ENCODE data around the gene CDK1. TPM values are rescaled to one million over a fixed set of nuclear protein-coding genes. Genes with fewer than 3 reads are reported as not detected.
A peak's percentile ranks its signal among the peaks of the same experiment; 100 is the strongest.
"Not testable (repeated sequence)": the region's sequence is repeated elsewhere in the genome, so short reads cannot be mapped to it uniquely, and the experiment has no call there.

Gene CDK1
- total RNA-seq, 2 donors from 2014 or later, result 5.9 to 12.9 TPM

DNA sequence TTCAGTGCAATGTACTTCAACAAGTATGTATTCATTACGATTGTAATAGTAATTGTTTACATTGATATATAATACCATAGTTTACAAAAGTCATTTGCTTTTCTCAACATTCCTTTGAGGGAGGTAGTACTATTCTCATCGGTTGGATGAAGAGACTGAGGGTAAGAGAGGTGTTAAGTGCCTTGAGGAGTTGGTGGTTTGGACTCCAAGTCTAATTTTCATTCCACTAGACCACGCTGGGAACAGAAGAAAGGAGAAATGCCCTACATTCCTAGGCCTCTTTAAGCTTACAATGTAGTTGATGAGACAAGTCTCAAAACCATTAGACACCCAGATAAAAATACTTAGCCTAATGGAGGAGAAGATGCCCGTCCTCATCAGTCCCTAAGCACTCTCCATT lies 28.6 kb downstream of the CDK1 start:
- DNase-seq, result no peak

GRCh38 chr10:60807499-60807898 lies 29.2 kb downstream of the CDK1 start:
- no peak for ATAC-seq
- intact Hi-C loops (cut with DNase I, micrococcal nuclease), result no loop called here
- no peak for DNase-seq

More for the DNA sequence above, 28.6 kb downstream of the CDK1 start:
- intact Hi-C loops (cut with DNase I, micrococcal nuclease), result no loop called here
- ATAC-seq, result no peak

DNA sequence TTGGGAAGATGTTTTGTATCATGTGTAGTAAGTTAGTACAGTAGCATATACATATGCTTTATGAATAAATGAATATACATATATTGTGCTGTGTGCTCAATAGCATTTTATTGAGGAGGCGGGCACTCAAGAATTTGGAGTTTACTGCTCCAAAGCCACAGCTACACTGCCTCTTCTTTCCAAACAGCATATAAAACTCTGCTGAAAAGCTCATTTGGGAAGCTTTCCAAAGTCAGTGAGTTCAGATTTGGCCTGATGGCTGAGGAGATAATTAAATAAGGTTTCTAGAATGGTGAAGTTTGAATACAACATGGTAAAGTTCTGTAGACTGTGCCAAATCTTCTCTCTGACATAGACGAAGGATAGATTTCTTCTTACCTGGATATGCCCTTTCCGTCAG lies 29.8 kb downstream of the CDK1 start:
- intact Hi-C loops (cut with DNase I, micrococcal nuclease), result no loop called here
- ATAC-seq (no peak), DNase-seq (no peak)

DNA sequence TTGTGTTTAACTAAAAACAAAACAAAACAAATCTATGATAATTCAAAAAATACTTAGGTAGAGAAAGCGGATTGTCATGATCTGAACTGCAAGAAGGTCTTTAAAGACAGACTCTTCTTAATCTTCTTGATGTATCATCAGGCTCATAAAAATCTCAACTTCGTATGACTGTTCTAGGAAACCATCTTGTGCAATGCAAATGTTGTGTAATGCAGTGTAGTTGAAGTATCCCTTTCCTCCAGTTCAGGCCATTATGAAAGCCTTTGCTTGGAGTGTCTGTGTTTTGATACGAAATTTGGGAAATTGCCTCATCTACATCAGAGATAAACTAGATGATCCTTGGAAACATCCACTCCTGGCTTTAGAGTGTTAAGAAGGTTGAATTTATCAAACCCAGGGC lies 30.9 kb downstream of the CDK1 start:
- intact Hi-C loops (cut with DNase I, micrococcal nuclease), result no loop called here
- DNase-seq, result no peak

GRCh38 chr10:60810437-60811182 lies 32.3 kb downstream of the CDK1 start:
- DNase-seq, result no peak
- intact Hi-C loops (cut with DNase I, micrococcal nuclease), result no loop called here
- no peak for ATAC-seq

More for the DNA sequence above, 30.9 kb downstream of the CDK1 start:
- ATAC-seq, result no peak

GRCh38 chr10:60816628-60817397 lies 38.5 kb downstream of the CDK1 start:
- ATAC-seq, result peak; percentile 82
- intact Hi-C loops (cut with DNase I, micrococcal nuclease), result loop anchor here in 1 of 2 donors (5.0 kb wide), 2 partner anchors 145 to 465 kb away; no protein-coding TSS in a partner anchor

DNA sequence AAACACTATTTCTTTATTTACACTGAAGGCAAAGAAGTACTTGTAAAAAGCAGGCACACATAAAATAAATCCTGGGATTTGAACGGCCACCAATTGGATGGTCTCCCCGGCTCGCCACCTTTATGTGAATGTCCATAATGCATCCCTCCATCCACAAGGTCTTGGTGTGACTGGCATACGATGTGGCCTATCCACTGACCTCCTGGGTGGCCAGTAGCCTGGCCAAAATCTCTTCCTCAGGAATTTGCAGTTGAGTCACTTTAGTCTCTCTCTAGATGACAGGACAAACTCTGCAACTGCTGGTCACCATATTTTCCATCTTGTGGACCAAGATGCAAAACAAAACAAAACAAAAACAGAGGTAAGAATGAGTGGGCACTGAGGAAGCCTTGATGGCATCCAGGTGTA lies 39.1 kb downstream of the CDK1 start:
- DNase-seq, result peak in 1 of 2 donors; percentile 7
- intact Hi-C loops (cut with DNase I, micrococcal nuclease), result loop anchor here in 1 of 2 donors (5.0 kb wide), 2 partner anchors 145 to 465 kb away; no protein-coding TSS in a partner anchor
- no peak for ATAC-seq

More at GRCh38 chr10:60816628-60817397, 38.5 kb downstream of the CDK1 start:
- peak in 1 of 2 donors; percentile 12 for DNase-seq

DNA sequence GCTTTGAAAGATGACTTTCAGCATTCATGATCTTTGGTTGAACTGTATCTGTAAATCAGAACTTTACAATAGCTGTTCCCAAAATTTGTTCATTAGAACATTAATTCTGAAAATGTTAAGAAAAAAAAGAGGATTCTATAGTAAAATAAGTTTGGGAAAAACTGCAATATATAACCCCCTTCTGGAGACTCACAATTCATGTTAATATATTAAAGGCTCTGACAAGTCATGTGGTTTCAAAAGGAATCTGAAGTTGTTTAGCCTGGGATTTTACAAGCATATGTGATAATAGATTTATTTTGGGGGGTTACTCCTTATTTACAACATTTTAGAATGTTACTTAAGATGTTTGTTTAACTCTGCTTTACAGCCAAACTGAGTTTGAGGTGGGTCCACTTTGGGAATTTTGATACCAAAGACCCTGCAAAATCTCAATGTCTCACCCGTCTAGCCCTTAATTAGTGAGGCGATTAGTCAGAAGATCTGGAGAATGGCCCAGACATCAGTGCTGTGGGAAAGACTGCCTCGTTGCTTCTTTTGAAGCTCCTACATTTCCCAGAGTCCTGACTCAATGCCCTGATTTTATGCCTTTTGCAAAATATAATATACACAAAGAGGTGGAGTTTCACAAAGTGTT lies 40.0 kb downstream of the CDK1 start:
- DNase-seq (no peak), ATAC-seq (no peak)
- intact Hi-C loops (cut with DNase I, micrococcal nuclease), result loop anchor here in 1 of 2 donors (5.0 kb wide), 2 partner anchors 144 to 464 kb away; no protein-coding TSS in a partner anchor

GRCh38 chr10:60819271-60819670 lies 41.0 kb downstream of the CDK1 start:
- intact Hi-C loops (cut with DNase I, micrococcal nuclease), result loop anchor here in 1 of 2 donors (5.0 kb wide), 2 partner anchors 143 to 463 kb away; no protein-coding TSS in a partner anchor
- peak; percentile 39 for ATAC-seq
- no peak for DNase-seq

GRCh38 chr10:60820093-60820754 lies 41.9 kb downstream of the CDK1 start:
- intact Hi-C loops (cut with DNase I, micrococcal nuclease), result loop anchor here in 1 of 2 donors (10.0 kb wide), 1 partner anchor 325 kb away; no protein-coding TSS in a partner anchor
- ATAC-seq (no peak), DNase-seq (no peak)

- intact Hi-C loops (cut with DNase I, micrococcal nuclease), result loop anchor here in 1 of 2 donors (10.0 kb wide), 1 partner anchor 323 kb away; no protein-coding TSS in a partner anchor
- ATAC-seq, result no peak
These were observed 43.4 kb downstream of the CDK1 start for GRCh38 chr10:60821656-60822055.

GRCh38 chr10:60822809-60823208 lies 44.5 kb downstream of the CDK1 start:
- intact Hi-C loops (cut with DNase I, micrococcal nuclease), result loop anchor here in 1 of 2 donors (10.0 kb wide), 1 partner anchor 322 kb away; no protein-coding TSS in a partner anchor
- DNase-seq (no peak), ATAC-seq (no peak)

More at GRCh38 chr10:60821656-60822055, 43.4 kb downstream of the CDK1 start:
- DNase-seq, result no peak

DNA sequence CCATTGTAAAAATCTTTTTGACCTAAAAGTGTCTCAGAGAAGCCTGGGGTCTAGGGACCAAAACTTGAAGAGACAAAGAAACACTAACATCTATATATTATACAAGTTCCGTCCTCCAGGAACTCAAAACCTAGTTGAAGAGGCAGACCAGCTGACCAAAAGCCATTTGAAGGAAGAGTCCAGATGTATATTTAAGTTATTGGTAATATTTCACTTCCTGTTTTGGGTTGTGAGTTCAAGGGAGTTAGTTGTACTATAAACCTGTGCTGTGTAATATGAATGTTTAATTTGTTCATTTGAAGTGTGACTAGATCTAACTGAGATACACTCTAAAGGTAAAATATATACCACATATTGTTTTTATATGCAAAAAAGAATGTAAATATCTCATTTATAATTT lies 45.0 kb downstream of the CDK1 start:
- intact Hi-C loops (cut with DNase I, micrococcal nuclease), result loop anchor here in 1 of 2 donors (10.0 kb wide), 1 partner anchor 321 kb away; no protein-coding TSS in a partner anchor
- DNase-seq, result no peak
- ATAC-seq, result no peak

DNA sequence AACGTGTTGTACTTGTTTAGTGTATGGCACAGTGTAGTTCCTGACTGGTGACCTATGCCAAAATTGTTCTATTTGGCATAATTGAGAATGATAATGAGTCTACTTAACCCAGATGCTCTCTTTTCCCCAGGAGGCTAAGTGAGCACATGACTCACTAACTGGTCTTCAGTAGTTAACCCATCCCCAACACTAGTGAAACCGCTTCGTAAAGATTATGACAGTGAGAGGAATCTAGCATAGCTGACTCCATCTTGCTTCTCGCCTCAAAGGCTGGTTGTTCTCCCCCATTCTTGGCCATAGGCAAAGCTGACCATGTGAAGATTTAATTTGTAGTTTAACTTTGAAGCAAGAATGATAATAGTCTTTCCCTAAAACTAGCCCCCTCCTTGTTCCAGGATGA lies 47.2 kb downstream of the CDK1 start:
- intact Hi-C loops (cut with DNase I, micrococcal nuclease), result loop anchor here in 1 of 2 donors (10.0 kb wide), 1 partner anchor 319 kb away; no protein-coding TSS in a partner anchor
- ATAC-seq (no peak), DNase-seq (no peak)

DNA sequence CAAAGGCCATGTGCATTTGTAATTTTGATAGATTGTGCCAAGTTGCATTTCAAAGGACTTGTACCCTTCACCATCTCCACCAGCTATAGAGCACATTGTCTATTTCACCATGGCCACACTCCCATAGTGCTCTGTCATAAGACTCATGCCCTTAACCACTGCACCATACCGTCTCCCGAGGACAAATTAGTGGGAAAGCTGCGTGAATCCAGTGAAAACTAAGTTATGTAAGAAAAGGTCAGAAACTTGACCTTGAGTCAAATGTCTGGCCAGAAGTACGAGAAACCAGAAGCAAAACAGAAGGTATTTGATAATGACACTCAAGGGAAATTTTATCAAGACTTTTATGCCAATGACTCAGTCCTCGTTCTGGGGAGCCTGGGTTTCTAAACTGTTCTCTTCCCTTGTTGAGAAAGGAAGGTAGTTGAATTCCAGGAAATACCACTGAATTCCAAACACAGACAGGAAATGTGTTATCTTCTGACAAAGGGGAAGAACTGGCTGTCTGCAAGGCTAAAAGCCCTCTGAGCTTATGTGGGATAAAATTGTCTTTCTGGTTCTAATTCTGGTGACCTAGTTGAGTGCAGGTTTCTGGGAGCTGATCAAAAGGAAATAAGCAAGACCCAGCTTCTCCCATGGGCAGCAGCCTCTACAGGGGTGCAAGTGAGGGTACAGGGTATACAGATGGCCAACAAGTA lies 49.7 kb downstream of the CDK1 start:
- DNase-seq (no peak), ATAC-seq (no peak)
- intact Hi-C loops (cut with DNase I, micrococcal nuclease), result loop anchor here in 1 of 2 donors (10.0 kb wide), 1 partner anchor 317 kb away; no protein-coding TSS in a partner anchor

GRCh38 chr10:60828489-60828852 lies 50.2 kb downstream of the CDK1 start:
- DNase-seq, result no peak

GRCh38 chr10:60832136-60832535 lies 53.9 kb downstream of the CDK1 start:
- ATAC-seq; intact Hi-C loops (cut with DNase I, micrococcal nuclease); DNase-seq: not testable (repeated sequence)

More at GRCh38 chr10:60828489-60828852, 50.2 kb downstream of the CDK1 start:
- ATAC-seq, result no peak
- intact Hi-C loops (cut with DNase I, micrococcal nuclease), result loop anchor here in 1 of 2 donors (10.0 kb wide), 1 partner anchor 316 kb away; no protein-coding TSS in a partner anchor
